ENCODE measurements around the gene CCT5.

GRCh38 chr5:10228288-10228687 is 21.8 kb upstream of the CCT5 start:
- no peak for TF ChIP-seq ZNF565 (CRISPR knock-in tag; conservative IDR thresholded peaks at IDR 0.05; ENCODE audit: low read depth)
- TF ChIP-seq ZNF8 (CRISPR knock-in tag; IDR thresholded peaks at IDR 0.05) = no peak
- TF ChIP-seq PATZ1 (CRISPR knock-in tag; IDR thresholded peaks at IDR 0.05; ENCODE audit: borderline replicate concordance) = no peak
- TF ChIP-seq ZFP30 (CRISPR knock-in tag; IDR thresholded peaks at IDR 0.05) = no peak
- no peak for TF ChIP-seq OSR1 (CRISPR knock-in tag; IDR thresholded peaks at IDR 0.05)
- no peak for TF ChIP-seq BACH2 (CRISPR knock-in tag; IDR thresholded peaks at IDR 0.05; ENCODE audit: borderline replicate concordance)
- TF ChIP-seq ARNTL (CRISPR knock-in tag; IDR thresholded peaks at IDR 0.05; ENCODE audit: borderline replicate concordance, low read depth) = no peak
- no peak for TF ChIP-seq ZC3H10 (CRISPR knock-in tag; IDR thresholded peaks at IDR 0.05)
- no peak for TF ChIP-seq GLIS3 (CRISPR knock-in tag; IDR thresholded peaks at IDR 0.05)
- TF ChIP-seq TOX (CRISPR knock-in tag; IDR thresholded peaks at IDR 0.05; ENCODE audit: borderline replicate concordance) = no peak
- no peak for TF ChIP-seq SNAI2 (CRISPR knock-in tag; IDR thresholded peaks at IDR 0.05)
- no peak for TF ChIP-seq ISL1 (CRISPR knock-in tag; IDR thresholded peaks at IDR 0.05)
- no peak for TF ChIP-seq TCF4 (CRISPR knock-in tag; IDR thresholded peaks at IDR 0.05; ENCODE audit: borderline replicate concordance)
- TF ChIP-seq, protein P1, sequence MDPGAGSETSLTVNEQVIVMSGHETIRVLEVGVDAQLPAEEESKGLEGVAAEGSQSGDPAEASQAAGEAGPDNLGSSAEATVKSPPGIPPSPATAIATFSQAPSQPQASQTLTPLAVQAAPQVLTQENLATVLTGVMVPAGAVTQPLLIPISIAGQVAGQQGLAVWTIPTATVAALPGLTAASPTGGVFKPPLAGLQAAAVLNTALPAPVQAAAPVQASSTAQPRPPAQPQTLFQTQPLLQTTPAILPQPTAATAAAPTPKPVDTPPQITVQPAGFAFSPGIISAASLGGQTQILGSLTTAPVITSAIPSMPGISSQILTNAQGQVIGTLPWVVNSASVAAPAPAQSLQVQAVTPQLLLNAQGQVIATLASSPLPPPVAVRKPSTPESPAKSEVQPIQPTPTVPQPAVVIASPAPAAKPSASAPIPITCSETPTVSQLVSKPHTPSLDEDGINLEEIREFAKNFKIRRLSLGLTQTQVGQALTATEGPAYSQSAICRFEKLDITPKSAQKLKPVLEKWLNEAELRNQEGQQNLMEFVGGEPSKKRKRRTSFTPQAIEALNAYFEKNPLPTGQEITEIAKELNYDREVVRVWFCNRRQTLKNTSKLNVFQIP (CRISPR knock-in tag; IDR thresholded peaks at IDR 0.05; ENCODE audit: borderline replicate concordance, low read depth) = no peak

Data from SK-N-SH treated with all-trans-retinoic acid at 6 μM for 48 hours (cell line).